Astrocyte of the spinal cord (primary cell): ENCODE data around the gene KRT86.

Source experiments
- DNase-seq: peaks from one replicate; pipeline ENCODE4 v3.0.0; 2011; ENCODE audit warnings: low read depth, low spot score
- H3K4me3 ChIP-seq: 2 replicates; pipeline ENCODE4 v1.5.1; 2011; ENCODE audit warnings: low read depth, mild to moderate bottlenecking, low read length, moderate library complexity
- in situ Hi-C: cut with HindIII; loops from 2 replicates; pipeline ENCODE4 v1.10.0; 2017; ENCODE audit warnings: low sequenced_read_pairs
- TF ChIP-seq, protein P1 (sequence below): IDR thresholded peaks from 2 replicates; pipeline ENCODE4 v1.5.1; 2012; ENCODE audit warnings: low read depth, mild to moderate bottlenecking, low read length, inconsistent platforms

Gene KRT86

GRCh38 chr12:52317468-52318052 lies 43.1 kb downstream of the KRT86 start:
- TF ChIP-seq, protein P1, sequence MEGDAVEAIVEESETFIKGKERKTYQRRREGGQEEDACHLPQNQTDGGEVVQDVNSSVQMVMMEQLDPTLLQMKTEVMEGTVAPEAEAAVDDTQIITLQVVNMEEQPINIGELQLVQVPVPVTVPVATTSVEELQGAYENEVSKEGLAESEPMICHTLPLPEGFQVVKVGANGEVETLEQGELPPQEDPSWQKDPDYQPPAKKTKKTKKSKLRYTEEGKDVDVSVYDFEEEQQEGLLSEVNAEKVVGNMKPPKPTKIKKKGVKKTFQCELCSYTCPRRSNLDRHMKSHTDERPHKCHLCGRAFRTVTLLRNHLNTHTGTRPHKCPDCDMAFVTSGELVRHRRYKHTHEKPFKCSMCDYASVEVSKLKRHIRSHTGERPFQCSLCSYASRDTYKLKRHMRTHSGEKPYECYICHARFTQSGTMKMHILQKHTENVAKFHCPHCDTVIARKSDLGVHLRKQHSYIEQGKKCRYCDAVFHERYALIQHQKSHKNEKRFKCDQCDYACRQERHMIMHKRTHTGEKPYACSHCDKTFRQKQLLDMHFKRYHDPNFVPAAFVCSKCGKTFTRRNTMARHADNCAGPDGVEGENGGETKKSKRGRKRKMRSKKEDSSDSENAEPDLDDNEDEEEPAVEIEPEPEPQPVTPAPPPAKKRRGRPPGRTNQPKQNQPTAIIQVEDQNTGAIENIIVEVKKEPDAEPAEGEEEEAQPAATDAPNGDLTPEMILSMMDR = no peak
- no peak overlapping the region for H3K4me3 ChIP-seq
- no peak for DNase-seq
- in situ Hi-C loops = no loop called here

- no peak for DNase-seq
- in situ Hi-C loops = no loop called here
- TF ChIP-seq, protein P1 = no peak
- H3K4me3 ChIP-seq = no peak overlapping the region
Measured at GRCh38 chr12:52318241-52318990, 44.0 kb downstream of the KRT86 start.

- H3K4me3 ChIP-seq = no peak overlapping the region
- TF ChIP-seq, protein P1 = no peak
- in situ Hi-C loops = no loop called here
- DNase-seq = no peak
Measured at GRCh38 chr12:52319097-52319496, 44.7 kb downstream of the KRT86 start.

DNA sequence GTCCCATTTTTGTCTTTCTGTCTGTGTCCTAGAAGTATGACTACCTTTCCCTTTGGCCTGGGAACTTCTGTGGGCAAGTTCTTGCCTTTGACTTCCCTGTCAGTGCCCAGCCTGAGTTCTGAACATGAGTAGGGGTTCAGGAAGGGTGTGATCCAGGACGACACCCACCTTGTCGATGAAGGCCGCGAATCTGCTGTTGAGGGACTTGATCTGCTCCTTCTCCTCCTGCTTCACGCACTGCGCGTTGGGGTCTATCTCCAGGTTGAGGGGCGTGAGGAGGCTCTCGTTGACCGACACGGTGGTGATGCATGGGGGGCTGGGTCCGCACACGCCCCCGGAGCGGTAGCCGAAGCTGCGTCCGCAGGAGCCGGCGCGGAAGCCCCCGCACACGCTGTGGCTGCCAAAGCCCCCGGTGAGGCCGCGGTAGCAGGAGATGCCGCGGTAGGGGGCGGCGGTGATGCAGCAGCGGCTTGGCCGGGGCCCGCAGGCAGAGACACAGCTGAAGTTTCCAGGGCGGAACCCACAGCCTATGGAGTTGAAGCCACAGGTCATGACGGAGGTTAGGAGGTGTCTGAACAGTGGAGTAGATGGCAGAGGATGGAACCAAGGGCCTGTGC lies 46.4 kb downstream of the KRT86 start, which contains the start of gene KRT83:
Gene KRT83, minus strand, starts transcription at position 615 of the 617 bp plus-strand sequence. Its CDS starts 63 bp downstream, at position 552.
- in situ Hi-C loops = no loop called here
- TF ChIP-seq, protein P1 = no peak
- H3K4me3 ChIP-seq = no peak within 1 kb of the TSS
- no peak for DNase-seq

DNA sequence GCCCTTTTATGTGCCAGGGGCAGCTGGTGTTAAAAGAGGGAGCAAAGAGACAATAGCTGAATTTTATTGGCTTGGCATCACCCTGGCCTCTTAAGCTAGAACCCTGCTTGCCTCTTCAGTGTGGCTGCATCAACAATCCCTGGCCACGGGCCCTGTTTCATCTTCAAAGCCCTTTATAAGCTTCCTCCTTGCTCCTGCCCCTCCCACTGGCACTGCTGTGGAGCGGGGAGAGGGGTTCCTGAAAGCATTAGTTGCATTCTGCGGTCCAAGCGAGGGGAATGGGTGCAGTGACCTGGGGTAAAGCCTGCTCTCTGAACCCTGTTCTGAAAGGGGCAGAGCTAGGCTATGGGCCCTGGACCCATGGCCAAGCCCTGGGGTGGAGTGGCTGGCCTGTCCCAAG lies 47.0 kb downstream of the KRT86 start:
- no peak overlapping the region for H3K4me3 ChIP-seq
- TF ChIP-seq, protein P1 = no peak
- no peak for DNase-seq
- in situ Hi-C loops = no loop called here

DNA sequence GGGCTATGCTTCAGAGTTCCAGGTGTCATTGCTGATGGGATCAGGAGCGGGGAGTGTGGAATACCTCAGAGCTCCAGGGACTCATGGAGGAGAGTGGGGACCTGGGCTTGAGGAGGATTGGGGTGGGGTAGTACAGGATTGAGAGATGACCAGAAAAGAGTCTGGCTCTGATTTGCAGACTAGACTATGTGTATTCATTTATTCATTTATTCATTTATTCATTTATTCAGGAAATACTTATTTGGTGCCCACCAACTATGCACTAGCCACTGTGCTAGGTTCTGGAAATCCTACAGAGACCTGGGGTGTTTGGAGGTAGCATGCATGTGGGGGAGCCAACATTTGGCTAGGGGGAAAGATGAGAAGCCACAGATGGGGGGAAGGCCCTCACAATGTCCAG lies 47.6 kb downstream of the KRT86 start:
- no peak for DNase-seq
- in situ Hi-C loops = no loop called here
- H3K4me3 ChIP-seq = no peak overlapping the region
- TF ChIP-seq, protein P1 = no peak
